ENCODE measurements around the gene CIAO3.

The CIAO3 gene

GRCh38 chr16:775236-775796 lies 34.5 kb upstream of the CIAO3 start:
- no peak for DNase-seq

- DNase-seq: no peak
Measured at GRCh38 chr16:774086-775001, 33.5 kb upstream of the CIAO3 start.

GRCh38 chr16:772959-773358 lies 32.2 kb upstream of the CIAO3 start:
- no peak for DNase-seq

- no peak for DNase-seq
Measured at GRCh38 chr16:770411-770810, 29.6 kb upstream of the CIAO3 start.

- no peak for DNase-seq
Measured at GRCh38 chr16:769934-770333, 29.1 kb upstream of the CIAO3 start.

- no peak for DNase-seq
Measured at GRCh38 chr16:769184-769784, 28.5 kb upstream of the CIAO3 start.

GRCh38 chr16:768428-768827 lies 27.6 kb upstream of the CIAO3 start:
- DNase-seq: no peak

- no peak for DNase-seq
Measured at GRCh38 chr16:767743-768235, 27.0 kb upstream of the CIAO3 start.

GRCh38 chr16:766820-767640 lies 26.2 kb upstream of the CIAO3 start:
- DNase-seq: no peak

GRCh38 chr16:766008-766819 lies 25.4 kb upstream of the CIAO3 start:
- DNase-seq: no peak

GRCh38 chr16:765488-765865 lies 24.7 kb upstream of the CIAO3 start:
- DNase-seq: no peak

GRCh38 chr16:764848-765487 lies 24.2 kb upstream of the CIAO3 start:
- no peak for DNase-seq

GRCh38 chr16:764184-764750 lies 23.5 kb upstream of the CIAO3 start:
- no peak for DNase-seq

- no peak for DNase-seq
Measured at GRCh38 chr16:763369-764183, 22.8 kb upstream of the CIAO3 start.

GRCh38 chr16:762595-763268 lies 21.9 kb upstream of the CIAO3 start:
- DNase-seq: no peak

GRCh38 chr16:761625-762513 lies 21.1 kb upstream of the CIAO3 start:
- no peak for DNase-seq

GRCh38 chr16:760545-761343 lies 19.9 kb upstream of the CIAO3 start, which contains the start of gene MSLN:
TSS of gene MSLN (plus strand) at chr16:760734. CDS start at chr16:762681, 1,947 bp downstream.
- no peak for DNase-seq

GRCh38 chr16:760065-760464 lies 19.3 kb upstream of the CIAO3 start:
- no peak for DNase-seq
